ENCODE results near the gene PCK2.
A peak's percentile ranks its signal among the peaks of the same experiment; 100 is the strongest.

Gene PCK2

GRCh38 chr14:24108336-24108874 lies 14.3 kb downstream of the PCK2 start:
- no peak for DNase-seq (ENCODE audit: low read depth, low spot score)
- no peak for TF ChIP-seq CTCF (IDR thresholded peaks at IDR 0.05; ENCODE audit: low read depth, low read length)
- in situ Hi-C loops (cut with HindIII; ENCODE audit: low sequenced_read_pairs): no loop called here
- H3K4me3 ChIP-seq (ENCODE audit: low read depth, low read length): no peak overlapping the region

- no peak for TF ChIP-seq CTCF (IDR thresholded peaks at IDR 0.05; ENCODE audit: low read depth, low read length)
- no peak overlapping the region for H3K4me3 ChIP-seq (ENCODE audit: low read depth, low read length)
- DNase-seq (ENCODE audit: low read depth, low spot score): no peak
- in situ Hi-C loops (cut with HindIII; ENCODE audit: low sequenced_read_pairs): no loop called here
Observed at GRCh38 chr14:24110060-24110459, 15.9 kb downstream of the PCK2 start.

- no peak for DNase-seq (ENCODE audit: low read depth, low spot score)
- no peak overlapping the region for H3K4me3 ChIP-seq (ENCODE audit: low read depth, low read length)
- in situ Hi-C loops (cut with HindIII; ENCODE audit: low sequenced_read_pairs): no loop called here
- TF ChIP-seq CTCF (IDR thresholded peaks at IDR 0.05; ENCODE audit: low read depth, low read length): no peak
Observed at GRCh38 chr14:24110523-24110922, 16.4 kb downstream of the PCK2 start.

- in situ Hi-C loops (cut with HindIII; ENCODE audit: low sequenced_read_pairs): no loop called here
- TF ChIP-seq CTCF (IDR thresholded peaks at IDR 0.05; ENCODE audit: low read depth, low read length): no peak
- no peak for DNase-seq (ENCODE audit: low read depth, low spot score)
- peak overlapping the region; percentile 76 for H3K4me3 ChIP-seq (ENCODE audit: low read depth, low read length)
Observed at GRCh38 chr14:24113379-24113800, 19.3 kb downstream of the PCK2 start.

- in situ Hi-C loops (cut with HindIII; ENCODE audit: low sequenced_read_pairs): no loop called here
- peak overlapping the region; percentile 76 for H3K4me3 ChIP-seq (ENCODE audit: low read depth, low read length)
- TF ChIP-seq CTCF (IDR thresholded peaks at IDR 0.05; ENCODE audit: low read depth, low read length): no peak
- peak; percentile 90 for DNase-seq (ENCODE audit: low read depth, low spot score)
Observed at GRCh38 chr14:24113801-24114531, 19.9 kb downstream of the PCK2 start.

- peak; percentile 100 for DNase-seq (ENCODE audit: low read depth, low spot score)
- H3K4me3 ChIP-seq (ENCODE audit: low read depth, low read length): peak within 1 kb of the TSS; percentile 76
- no peak for TF ChIP-seq CTCF (IDR thresholded peaks at IDR 0.05; ENCODE audit: low read depth, low read length)
- in situ Hi-C loops (cut with HindIII; ENCODE audit: low sequenced_read_pairs): no loop called here
Observed at GRCh38 chr14:24114532-24115421, 20.7 kb downstream of the PCK2 start, which contains the start of the genes DCAF11 and NRL. Gene DCAF11, plus strand, starts transcription at chr14:24114777. Its CDS starts 818 bp downstream, at chr14:24115595. Gene NRL, minus strand, starts transcription at chr14:24114949. Its CDS starts 32,101 bp downstream, at chr14:24082848.

Measured in astrocyte of the spinal cord (primary cell).